PFSK-1 (cell line): Measurements from ENCODE around the gene RNF26.

Experiments used
- POLR2AphosphoS5 ChIP-seq: IDR thresholded peaks from 2 replicates; pipeline ENCODE4 v1.6.1; 2012; ENCODE audit warnings: low read depth, mild to moderate bottlenecking, control low read depth, low read length, moderate library complexity
- TAF1 ChIP-seq: IDR thresholded peaks from 2 replicates; pipeline ENCODE4 v1.6.1; 2012; ENCODE audit warnings: low read length, control low read depth, borderline replicate concordance; ENCODE audit not compliant: insufficient read depth
- TF ChIP-seq, protein P1 (sequence below), 2 experiments: IDR thresholded peaks; 2 replicates each; pipeline versions ENCODE4 v1.6.1 to v1.8.0; 2011 to 2012; ENCODE audit warnings: low read depth in 2 of 2, low read length in 2 of 2, control low read depth in 1 of 2, inconsistent platforms in 1 of 2, mild to moderate bottlenecking in 1 of 2, moderate library complexity in 1 of 2; ENCODE audit not compliant: insufficient read depth in 1 of 2

DNA sequence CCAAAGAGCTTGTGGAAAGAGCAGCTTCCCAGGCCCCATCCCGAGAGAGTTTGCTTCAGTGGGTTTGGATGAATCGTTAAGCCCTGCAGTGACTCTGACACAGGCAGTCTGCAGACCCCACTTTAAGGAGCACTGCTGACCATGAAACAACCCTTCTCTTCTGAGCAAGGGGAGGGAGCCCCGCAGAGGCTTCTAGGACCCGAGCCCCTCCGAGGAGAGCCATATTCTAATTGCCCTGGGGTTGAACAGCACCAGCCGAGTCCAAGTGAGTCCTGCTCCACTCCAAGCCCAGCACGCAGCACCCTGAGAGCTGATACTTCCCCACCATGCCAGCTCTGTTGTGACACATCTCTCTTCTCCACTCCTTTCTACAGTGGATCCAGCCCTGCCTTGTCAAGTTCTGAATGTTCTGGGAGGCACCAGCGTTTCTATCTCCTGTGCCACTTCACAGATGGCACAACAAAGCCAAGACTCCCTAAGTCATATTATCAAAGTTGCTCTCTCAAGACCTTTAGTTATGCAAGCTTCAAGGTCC, 36.8 kb downstream of the RNF26 start:
- no peak for TF ChIP-seq POLR2AphosphoS5
- TF ChIP-seq TAF1, result no peak
- TF ChIP-seq, protein P1, sequence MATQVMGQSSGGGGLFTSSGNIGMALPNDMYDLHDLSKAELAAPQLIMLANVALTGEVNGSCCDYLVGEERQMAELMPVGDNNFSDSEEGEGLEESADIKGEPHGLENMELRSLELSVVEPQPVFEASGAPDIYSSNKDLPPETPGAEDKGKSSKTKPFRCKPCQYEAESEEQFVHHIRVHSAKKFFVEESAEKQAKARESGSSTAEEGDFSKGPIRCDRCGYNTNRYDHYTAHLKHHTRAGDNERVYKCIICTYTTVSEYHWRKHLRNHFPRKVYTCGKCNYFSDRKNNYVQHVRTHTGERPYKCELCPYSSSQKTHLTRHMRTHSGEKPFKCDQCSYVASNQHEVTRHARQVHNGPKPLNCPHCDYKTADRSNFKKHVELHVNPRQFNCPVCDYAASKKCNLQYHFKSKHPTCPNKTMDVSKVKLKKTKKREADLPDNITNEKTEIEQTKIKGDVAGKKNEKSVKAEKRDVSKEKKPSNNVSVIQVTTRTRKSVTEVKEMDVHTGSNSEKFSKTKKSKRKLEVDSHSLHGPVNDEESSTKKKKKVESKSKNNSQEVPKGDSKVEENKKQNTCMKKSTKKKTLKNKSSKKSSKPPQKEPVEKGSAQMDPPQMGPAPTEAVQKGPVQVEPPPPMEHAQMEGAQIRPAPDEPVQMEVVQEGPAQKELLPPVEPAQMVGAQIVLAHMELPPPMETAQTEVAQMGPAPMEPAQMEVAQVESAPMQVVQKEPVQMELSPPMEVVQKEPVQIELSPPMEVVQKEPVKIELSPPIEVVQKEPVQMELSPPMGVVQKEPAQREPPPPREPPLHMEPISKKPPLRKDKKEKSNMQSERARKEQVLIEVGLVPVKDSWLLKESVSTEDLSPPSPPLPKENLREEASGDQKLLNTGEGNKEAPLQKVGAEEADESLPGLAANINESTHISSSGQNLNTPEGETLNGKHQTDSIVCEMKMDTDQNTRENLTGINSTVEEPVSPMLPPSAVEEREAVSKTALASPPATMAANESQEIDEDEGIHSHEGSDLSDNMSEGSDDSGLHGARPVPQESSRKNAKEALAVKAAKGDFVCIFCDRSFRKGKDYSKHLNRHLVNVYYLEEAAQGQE (IDR thresholded peaks at IDR 0.05; ENCODE audit: insufficient read depth in 1 of 2, low read depth in 2 of 2, low read length in 2 of 2), result no peak
